Measurements from ENCODE around the gene ST3GAL2.
"Not testable (repeated sequence)": the region's sequence is repeated elsewhere in the genome, so short reads cannot be mapped to it uniquely, and the experiment has no call there.

The ST3GAL2 gene

GRCh38 chr16:70391446-70391845, 47.5 kb downstream of the ST3GAL2 start:
- DNase-seq (ENCODE audit: low read depth), result no peak
- no peak for TF ChIP-seq CTCF (IDR thresholded peaks at IDR 0.05; ENCODE audit: low read depth, low read length, missing control alignments)
- no peak overlapping the region for H3K4me3 ChIP-seq (ENCODE audit: low read depth, low read length)

GRCh38 chr16:70390774-70391173, 48.1 kb downstream of the ST3GAL2 start:
- no peak overlapping the region for H3K4me3 ChIP-seq (ENCODE audit: low read depth, low read length)
- no peak for DNase-seq (ENCODE audit: low read depth)
- no peak for TF ChIP-seq CTCF (IDR thresholded peaks at IDR 0.05; ENCODE audit: low read depth, low read length, missing control alignments)

- TF ChIP-seq CTCF (IDR thresholded peaks at IDR 0.05; ENCODE audit: low read depth, low read length, missing control alignments), result no peak
Measured at GRCh38 chr16:70388006-70388680, 50.8 kb downstream of the ST3GAL2 start.

DNA sequence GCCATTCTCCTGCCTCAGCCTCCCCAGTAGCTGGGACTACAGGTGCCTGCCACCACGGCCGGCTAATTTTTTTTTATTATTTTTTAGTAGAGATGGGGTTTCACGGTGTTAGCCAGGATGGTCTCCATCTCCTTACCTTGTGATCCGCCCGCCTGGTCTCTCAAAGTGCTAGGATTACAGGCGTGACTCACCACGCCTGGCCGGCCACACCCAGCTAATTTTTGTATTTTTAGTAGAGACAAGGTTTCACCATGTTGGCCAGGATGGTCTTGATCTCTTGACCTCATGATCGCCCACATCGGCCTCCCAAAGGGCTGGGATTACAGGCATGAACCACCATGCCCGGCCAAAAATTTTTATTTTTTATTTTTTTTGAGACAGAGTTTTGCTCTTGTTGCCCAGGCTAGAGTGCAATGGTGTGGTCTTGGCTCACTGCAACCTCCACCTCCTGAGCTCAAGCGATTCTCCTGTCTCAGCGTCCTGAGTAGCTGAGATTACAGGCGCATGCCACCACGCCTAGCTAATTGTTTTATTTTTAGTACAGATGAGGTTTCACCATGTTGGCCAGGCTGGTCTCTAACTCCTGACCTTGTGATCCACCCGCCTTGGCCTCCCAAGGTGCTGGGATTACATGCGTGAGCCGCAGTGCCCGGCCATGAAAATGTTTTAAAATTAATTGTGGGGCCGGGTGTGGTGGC, 52.5 kb downstream of the ST3GAL2 start:
- H3K4me3 ChIP-seq (ENCODE audit: low read depth, low read length); DNase-seq (ENCODE audit: low read depth): not testable (repeated sequence)

More at GRCh38 chr16:70388006-70388680, 50.8 kb downstream of the ST3GAL2 start:
- DNase-seq (ENCODE audit: low read depth), result no peak
- no peak overlapping the region for H3K4me3 ChIP-seq (ENCODE audit: low read depth, low read length)

GRCh38 chr16:70383421-70383960, 55.4 kb downstream of the ST3GAL2 start:
- TF ChIP-seq CTCF (IDR thresholded peaks at IDR 0.05; ENCODE audit: low read depth, low read length, missing control alignments), result no peak
- no peak for DNase-seq (ENCODE audit: low read depth)
- no peak overlapping the region for H3K4me3 ChIP-seq (ENCODE audit: low read depth, low read length)

- DNase-seq (ENCODE audit: low read depth), result no peak
- peak overlapping the region; percentile 87 for H3K4me3 ChIP-seq (ENCODE audit: low read depth, low read length)
- no peak for TF ChIP-seq CTCF (IDR thresholded peaks at IDR 0.05; ENCODE audit: low read depth, low read length, missing control alignments)
Measured at GRCh38 chr16:70381604-70382342, 57.1 kb downstream of the ST3GAL2 start.

All from GM12864 (cell line).